HCT116 (cell line): ENCODE data around the gene PNKP. TPM values are rescaled to one million over a fixed set of nuclear protein-coding genes. Genes with fewer than 3 reads are reported as not detected.

Source experiments
- ATAC-seq: fragments of 200-7000 bp; cut with Tn5 transposase; 2 replicates; pipeline ENCODE4 v1.9.1; 2020; ENCODE audit warnings: mild to moderate bottlenecking, moderate library complexity
- BruUV-seq: library from RNA; stranded (reverse); fragments of 400-500 nt; replicated peaks from 2 replicates; lab custom pipeline; 2021; lab: Mats Ljungman, UMichigan
- CTCF ChIA-PET: fragments of 300-600 bp; sonication (Branson Sonifier 250); formaldehyde crosslinking; loops from one replicate; lab custom pipeline; 2021; ENCODE audit warnings: antibody characterized with exemption; lab: Charles Lee
- POLR2A ChIA-PET: fragments of 300-600, 350-600 bp; sonication (Branson Sonifier 250); formaldehyde crosslinking; loops from one replicate; lab custom pipeline; 2021; ENCODE audit warnings: antibody characterized with exemption; lab: Charles Lee
- RAD21 ChIA-PET, 2 experiments: fragments of 300-600 bp; sonication (Branson Sonifier 250); formaldehyde crosslinking; loops; one replicate each; lab custom pipeline; 2023; ENCODE audit warnings: low total read pairs in 2 of 2; ENCODE audit not compliant: uncharacterized antibody in 2 of 2, unreplicated experiment in 2 of 2, low non-redundant PET in 1 of 2; lab: Charles Lee
- DNase-seq: peaks from one replicate; pipeline ENCODE4 v3.0.0-alpha.2; 2010; ENCODE audit warnings: low read depth, low spot score
- H2AFZ ChIP-seq: fragments of 200-600 bp; shearing (Covaris generic), sonication (generic); 2 replicates; pipeline ENCODE4 v1.6.1; 2017; ENCODE audit warnings: low read depth, mixed run types, mixed read lengths, antibody characterized with exemption, low read length; ENCODE audit not compliant: poor library complexity, severe bottlenecking
- H3K27ac ChIP-seq: 2 replicates; pipeline ENCODE4 v1.5.1; 2012; ENCODE audit warnings: low read depth, low read length
- H3K27me3 ChIP-seq: fragments of 200-600 bp; sonication (generic); 2 replicates; pipeline ENCODE4 v1.6.1; 2016; ENCODE audit warnings: mixed run types, low read length, mixed read lengths; ENCODE audit not compliant: insufficient read depth
- H3K36me3 ChIP-seq, 2 experiments: fragments of 200-500 bp in 1 of 2; fragments of 200-600 bp in 1 of 2; sonication (Bioruptor generic) in 1 of 2; sonication (generic) in 1 of 2; 2 replicates each; pipeline versions ENCODE4 v1.5.1 to v1.6.1; 2014 to 2016; ENCODE audit warnings: low read length in 2 of 2, inconsistent platforms in 1 of 2, mixed read lengths in 1 of 2, mixed run types in 1 of 2; ENCODE audit not compliant: insufficient read depth in 2 of 2, control insufficient read depth in 1 of 2
- H3K4me1 ChIP-seq, 2 experiments: fragments of 200-600 bp in 1 of 2; sonication (generic) in 1 of 2; 2 replicates each; pipeline versions ENCODE4 v1.5.1 to v1.6.1; 2012 to 2017; ENCODE audit warnings: low read length in 2 of 2, inconsistent platforms in 1 of 2, mild to moderate bottlenecking in 1 of 2, mixed read lengths in 1 of 2, mixed run types in 1 of 2, moderate library complexity in 1 of 2; ENCODE audit not compliant: insufficient read depth in 2 of 2, control insufficient read depth in 1 of 2
- H3K4me2 ChIP-seq: fragments of 200-600 bp; sonication (generic); 2 replicates; pipeline ENCODE4 v1.6.1; 2017; ENCODE audit warnings: mixed run types, low read length, mixed read lengths
- H3K4me3 ChIP-seq, 2 experiments: fragments of 200-600 bp in 1 of 2; sonication (generic) in 1 of 2; replicated peaks in 1 of 2; 2 replicates each; pipeline ENCODE4 v1.5.1; 2011 to 2016; ENCODE audit warnings: low read length in 2 of 2, control low read depth in 1 of 2, low read depth in 1 of 2, mild to moderate bottlenecking in 1 of 2, mixed read lengths in 1 of 2, mixed run types in 1 of 2
- H3K79me2 ChIP-seq: fragments of 200-600 bp; sonication (generic); 2 replicates; pipeline ENCODE4 v1.6.1; 2017; ENCODE audit warnings: mild to moderate bottlenecking, mixed run types, low read length, moderate library complexity, mixed read lengths; ENCODE audit not compliant: insufficient read depth
- H3K9ac ChIP-seq: fragments of 200-600 bp; sonication (generic); 2 replicates; pipeline ENCODE4 v1.6.1; 2016; ENCODE audit warnings: low read length, mixed read lengths
- H3K9me2 ChIP-seq: fragments of 200-600 bp; sonication (generic), shearing (Covaris generic); 2 replicates; pipeline ENCODE4 v1.6.1; 2017; ENCODE audit warnings: mixed run types, mild to moderate bottlenecking, moderate library complexity; ENCODE audit not compliant: insufficient read depth
- H3K9me3 ChIP-seq, 2 experiments: fragments of 200-500 bp in 1 of 2; fragments of 200-600 bp in 1 of 2; sonication (Bioruptor generic) in 1 of 2; sonication (generic) in 1 of 2; 2 replicates each; pipeline ENCODE4 v1.6.1; 2014 to 2017; ENCODE audit warnings: low read length in 2 of 2, mixed read lengths in 2 of 2, inconsistent platforms in 1 of 2, low read depth in 1 of 2, mild to moderate bottlenecking in 1 of 2, mixed run types in 1 of 2, moderate library complexity in 1 of 2; ENCODE audit not compliant: control insufficient read depth in 1 of 2, insufficient read depth in 1 of 2
- H4K20me1 ChIP-seq: fragments of 200-600 bp; sonication (generic), shearing (Covaris generic); 2 replicates; pipeline ENCODE4 v1.6.1; 2017; ENCODE audit warnings: mixed run types, mild to moderate bottlenecking, moderate library complexity; ENCODE audit not compliant: insufficient read depth
- ATF3 ChIP-seq: IDR thresholded peaks from 2 replicates; pipeline ENCODE4 v1.6.1; 2012
- CEBPB ChIP-seq: IDR thresholded peaks from 2 replicates; pipeline ENCODE4 v1.6.1; 2012; ENCODE audit warnings: low read depth
- ELF1 ChIP-seq: IDR thresholded peaks from 2 replicates; pipeline ENCODE4 v1.6.1; 2012; ENCODE audit warnings: low read depth, borderline replicate concordance
- EZH2 ChIP-seq: fragments of 200-600 bp; sonication (generic); IDR thresholded peaks from 2 replicates; pipeline ENCODE4 v1.6.1; 2017; ENCODE audit warnings: antibody characterized with exemption, mixed run types
- EZH2phosphoT487 ChIP-seq: fragments of 200-600 bp; IDR thresholded peaks from 2 replicates; pipeline ENCODE4 v1.6.1; 2018; ENCODE audit warnings: antibody characterized with exemption, borderline replicate concordance
- FOSL1 ChIP-seq: IDR thresholded peaks from 2 replicates; pipeline ENCODE4 v1.6.1; 2012; ENCODE audit warnings: low read depth
- POLR2AphosphoS5 ChIP-seq: IDR thresholded peaks from 2 replicates; pipeline ENCODE4 v1.6.1; 2011; ENCODE audit warnings: mild to moderate bottlenecking, low read depth, low read length, moderate library complexity
- SP1 ChIP-seq: IDR thresholded peaks from 2 replicates; pipeline ENCODE4 v1.6.1; 2012; ENCODE audit warnings: low read depth
- TCF7L2 ChIP-seq: IDR thresholded peaks from 2 replicates; pipeline ENCODE4 v1.7.0; 2011; ENCODE audit warnings: borderline replicate concordance, inconsistent platforms; ENCODE audit not compliant: insufficient read depth, insufficient read length; ENCODE audit errors: extremely low read depth
- YY1 ChIP-seq: IDR thresholded peaks from 2 replicates; pipeline ENCODE4 v1.6.1; 2011; ENCODE audit warnings: low read length, low read depth, moderate library complexity, mild to moderate bottlenecking; ENCODE audit not compliant: insufficient replicate concordance; ENCODE audit errors: extremely low read depth
- ZNF274 ChIP-seq: fragments of 200-500 bp; sonication (Bioruptor generic); IDR thresholded peaks from 2 replicates; pipeline ENCODE4 v1.6.1; 2014; ENCODE audit warnings: mild to moderate bottlenecking, low read depth, low read length, inconsistent platforms
- intact Hi-C: fragments of 100-400 bp; cut with micrococcal nuclease; formaldehyde crosslinking; loops from 2 replicates; pipeline ENCODE4 v1.10.0; 2022
- total RNA-seq: library from RNA; stranded (reverse); gene quantifications from one replicate; pipeline ENCODE4 v1.2.1, GENCODE V29; 2021; ENCODE audit not compliant: unreplicated experiment
- TF ChIP-seq, protein P1 (sequence below), 3 experiments: fragments of 200-600 bp in 1 of 3; sonication (generic) in 1 of 3; IDR thresholded peaks in 2 of 3; conservative IDR thresholded peaks in 1 of 3; 2 replicates each; pipeline ENCODE4 v1.5.1; 2012 to 2017; ENCODE audit warnings: low read depth in 2 of 3, low read length in 2 of 3, antibody characterized with exemption in 1 of 3, borderline replicate concordance in 1 of 3, control low read depth in 1 of 3, mild to moderate bottlenecking in 1 of 3, mixed read lengths in 1 of 3, mixed run types in 1 of 3, moderate library complexity in 1 of 3; ENCODE audit not compliant: insufficient read depth in 1 of 3
- TF ChIP-seq, protein P2 (sequence below): IDR thresholded peaks from 2 replicates; pipeline ENCODE4 v1.6.1; 2012

PNKP gene
- total RNA-seq, 1 experiment from 2014 or later = 129 TPM

- Histone ChIP-seq H3K9me3 (no peaks in the 10 kb centered on the region), H3K9me2 (no peaks in the 10 kb centered on the region), H3K27ac (no peak overlapping the region), H3K79me2 (no peaks in the 10 kb centered on the region), H4K20me1 (no peaks in the 10 kb centered on the region), H3K9ac (no peak overlapping the region), H3K4me2 (no peak overlapping the region), H3K4me1 (no peaks in the 10 kb centered on the region), H2AFZ (no peak overlapping the region), H3K4me3 (no peak overlapping the region), H3K27me3 (no peaks in the 10 kb centered on the region), H3K36me3 (peaks cover 37 to 49% of the 10 kb centered on the region in 2 experiments)
- intact Hi-C loops = no loop called here
- ChIA-PET POLR2A (no interaction called here), RAD21 (no interaction called here), CTCF (no interaction called here)
- TF ChIP-seq SP1 (no peak), ATF3 (no peak), ZNF274 (no peak), ELF1 (no peak), FOSL1 (no peak), EZH2phosphoT487 (no peak), CEBPB (no peak), TCF7L2 (no peak), POLR2AphosphoS5 (no peak), EZH2 (no peak), YY1 (no peak)
- TF ChIP-seq, protein P1, sequence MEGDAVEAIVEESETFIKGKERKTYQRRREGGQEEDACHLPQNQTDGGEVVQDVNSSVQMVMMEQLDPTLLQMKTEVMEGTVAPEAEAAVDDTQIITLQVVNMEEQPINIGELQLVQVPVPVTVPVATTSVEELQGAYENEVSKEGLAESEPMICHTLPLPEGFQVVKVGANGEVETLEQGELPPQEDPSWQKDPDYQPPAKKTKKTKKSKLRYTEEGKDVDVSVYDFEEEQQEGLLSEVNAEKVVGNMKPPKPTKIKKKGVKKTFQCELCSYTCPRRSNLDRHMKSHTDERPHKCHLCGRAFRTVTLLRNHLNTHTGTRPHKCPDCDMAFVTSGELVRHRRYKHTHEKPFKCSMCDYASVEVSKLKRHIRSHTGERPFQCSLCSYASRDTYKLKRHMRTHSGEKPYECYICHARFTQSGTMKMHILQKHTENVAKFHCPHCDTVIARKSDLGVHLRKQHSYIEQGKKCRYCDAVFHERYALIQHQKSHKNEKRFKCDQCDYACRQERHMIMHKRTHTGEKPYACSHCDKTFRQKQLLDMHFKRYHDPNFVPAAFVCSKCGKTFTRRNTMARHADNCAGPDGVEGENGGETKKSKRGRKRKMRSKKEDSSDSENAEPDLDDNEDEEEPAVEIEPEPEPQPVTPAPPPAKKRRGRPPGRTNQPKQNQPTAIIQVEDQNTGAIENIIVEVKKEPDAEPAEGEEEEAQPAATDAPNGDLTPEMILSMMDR (IDR thresholded peaks at IDR 0.05 in 2 of 3, conservative IDR thresholded peaks at IDR 0.05 in 1 of 3; ENCODE audit: borderline replicate concordance in 1 of 3, insufficient read depth in 1 of 3, low read depth in 2 of 3, low read length in 2 of 3) = no peak
- TF ChIP-seq, protein P2, sequence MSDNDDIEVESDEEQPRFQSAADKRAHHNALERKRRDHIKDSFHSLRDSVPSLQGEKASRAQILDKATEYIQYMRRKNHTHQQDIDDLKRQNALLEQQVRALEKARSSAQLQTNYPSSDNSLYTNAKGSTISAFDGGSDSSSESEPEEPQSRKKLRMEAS = no peak
- DNase-seq = no peak
- no TSS peak for BruUV-seq
- no peak for ATAC-seq
These were observed 31.8 kb downstream of the PNKP start for GRCh38 chr19:49835562-49835961.
